Prostate gland (tissue), 2 donors: Measurements from ENCODE around the gene ZNF837. TPM values are rescaled to one million over a fixed set of nuclear protein-coding genes. Genes with fewer than 3 reads are reported as not detected.

Experiments
- DNase-seq: peaks from one replicate; pipeline ENCODE4 v3.0.0-alpha.2; 2019; ENCODE audit warnings: low spot score
- H3K27ac ChIP-seq, 2 donors: fragments of 200-600 bp; sonication (generic); 2 replicates each; pipeline ENCODE4 v1.5.1; 2017 to 2019
- H3K27me3 ChIP-seq: fragments of 200-600 bp; sonication (generic); replicated peaks from 2 replicates; pipeline ENCODE4 v1.5.1; 2019; ENCODE audit not compliant: insufficient read depth
- H3K36me3 ChIP-seq, 2 donors: fragments of 200-600 bp; sonication (generic); 1 replicate in 1 of 2; 2 replicates in 1 of 2; pipeline versions ENCODE4 v1.5.1 to v1.8.1; 2017 to 2019
- H3K4me1 ChIP-seq: fragments of 200-600 bp; sonication (generic); replicated peaks from 2 replicates; pipeline ENCODE4 v1.5.1; 2019
- H3K4me3 ChIP-seq, 2 donors: fragments of 200-600 bp; sonication (generic); 2 replicates each; pipeline ENCODE4 v1.5.1; 2017 to 2019
- H3K9me3 ChIP-seq: fragments of 200-600 bp; sonication (generic); 2 replicates; pipeline ENCODE4 v1.5.1; 2017
- CTCF ChIP-seq, 4 experiments: fragments of 200-600 bp in 2 of 4; fragments of 450-650 bp in 2 of 4; sonication (generic) in 2 of 4; IDR thresholded peaks; 1 replicate in 3 of 4; 2 replicates in 1 of 4; pipeline ENCODE4 v1.5.1; 2016 to 2019; ENCODE audit warnings: antibody characterized with exemption in 4 of 4, mild to moderate bottlenecking in 2 of 4, moderate library complexity in 2 of 4
- POLR2A ChIP-seq: fragments of 450-650 bp; IDR thresholded peaks from one replicate; pipeline ENCODE4 v1.6.1; 2016; ENCODE audit warnings: antibody characterized with exemption, mild to moderate bottlenecking
- POLR2AphosphoS5 ChIP-seq: sonication (generic); formaldehyde crosslinking; IDR thresholded peaks from one replicate; pipeline ENCODE4 v1.6.1; 2017; ENCODE audit warnings: antibody characterized with exemption
- WGBS: methylation state at CpG from one replicate; pipeline ENCODE4 v1.1.5; 2018; 5-methylcytosine and 5-hydroxymethylcytosine counted together
- intact Hi-C: fragments of 100-400 bp; cut with DNase I; formaldehyde crosslinking; loops from one replicate; pipeline ENCODE4 v1.14.2; 2022
- total RNA-seq, 2 donors: library from RNA; depleted of rRNA; stranded (reverse); fragments of >200 nt; gene quantifications; one replicate each; pipeline ENCODE4 v1.1.0, GENCODE V29; 2016

The ZNF837 gene
- 10 to 100 TPM; 12.2 to 15.7 TPM for total RNA-seq

DNA sequence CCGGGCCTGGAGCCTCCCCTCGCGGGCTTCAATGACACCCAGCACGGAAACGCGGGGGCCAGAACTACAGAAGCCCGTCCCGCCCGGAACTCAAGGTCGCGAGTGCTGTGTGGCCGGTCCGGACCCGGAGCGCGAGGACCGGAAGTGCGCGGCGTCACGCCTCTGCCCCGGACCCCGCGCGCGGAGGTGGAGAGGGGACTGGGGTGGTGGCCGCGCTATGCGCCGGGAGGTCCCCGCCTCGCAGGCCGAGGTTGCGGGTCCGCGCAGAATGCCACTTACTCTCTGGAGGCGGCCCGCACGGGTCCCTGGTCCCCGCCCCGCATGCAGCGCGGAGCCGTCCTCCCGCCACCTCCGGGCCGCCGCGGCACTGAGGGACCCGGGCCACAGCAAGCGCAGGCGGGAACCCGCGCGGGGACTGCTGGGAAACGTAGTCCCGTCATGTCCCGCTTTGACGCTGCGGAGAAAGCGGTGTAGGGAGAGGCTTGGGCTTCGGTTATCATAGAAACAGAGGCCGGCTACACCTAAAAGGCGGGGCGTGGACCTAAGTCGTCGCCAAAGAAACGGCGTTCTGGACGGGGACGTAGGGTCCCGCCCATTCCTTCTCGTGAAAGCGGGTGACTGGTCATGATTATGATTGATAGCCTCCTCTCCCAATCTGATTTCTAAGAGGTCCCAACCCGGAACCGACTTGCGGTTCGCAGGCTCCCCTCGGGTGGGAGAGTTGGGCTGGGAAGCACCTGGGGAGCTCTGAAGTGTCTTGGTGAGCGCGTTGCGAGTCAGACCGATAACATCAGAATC lies at the start of gene ZNF837:
ZNF837 (minus strand) TSS at position 369 of the 798 bp plus-strand sequence. CDS start 11,698 bp downstream, outside the sequence.
- intact Hi-C loops, result loop anchor here (2.0 kb wide), 1 partner anchor 54 kb away; the partner anchor contains the start of gene ZSCAN22
- WGBS, result under 1% methylated on average over 76 of the region's 83 CpGs
- peak; percentile 99 for DNase-seq
- Histone ChIP-seq H3K4me3 (peak within 1 kb of the TSS; percentile 87), H3K9me3 (no peaks in the 10 kb centered on the region), H3K36me3 (no peaks in the 10 kb centered on the region), H3K27ac (peak within 1 kb of the TSS; percentile 95 to 97), H3K27me3 (no peaks in the 10 kb centered on the region), H3K4me1 (peaks cover 10% of the 10 kb centered on the region)
- TF ChIP-seq CTCF (IDR thresholded peaks at IDR 0.05) (peak in 2 of 4 experiments; percentile 38 to 55), POLR2AphosphoS5 (peak; percentile 95), POLR2A (peak; percentile 73)

GRCh38 chr19:58429745-58430144 lies 48.9 kb upstream of the ZNF837 start:
- no peak overlapping the region for H3K4me3 ChIP-seq
- no peaks in the 10 kb centered on the region for H3K4me1 ChIP-seq
- intact Hi-C loops, result no loop called here
- DNase-seq, result no peak
- no peak overlapping the region for H3K27ac ChIP-seq
- peaks cover 5% of the 10 kb centered on the region for H3K9me3 ChIP-seq
- TF ChIP-seq POLR2AphosphoS5 (no peak), CTCF (IDR thresholded peaks at IDR 0.05) (no peak), POLR2A (no peak)
- H3K36me3 ChIP-seq, result peaks cover 10 to 12% of the 10 kb centered on the region in 2 donors
- no peaks in the 10 kb centered on the region for H3K27me3 ChIP-seq

- DNase-seq, result no peak
- no peaks in the 10 kb centered on the region for H3K27me3 ChIP-seq
- H3K27ac ChIP-seq, result no peak overlapping the region
- peaks cover 0 to under 1% of the 10 kb centered on the region in 2 donors for H3K36me3 ChIP-seq
- 59% methylated on average over 1 of the region's 1 CpG for WGBS
- H3K4me1 ChIP-seq, result no peaks in the 10 kb centered on the region
- intact Hi-C loops, result no loop called here
- TF ChIP-seq POLR2A, result no peak
- TF ChIP-seq POLR2AphosphoS5, result no peak
- H3K9me3 ChIP-seq, result peaks cover 5% of the 10 kb centered on the region
- H3K4me3 ChIP-seq, result no peak overlapping the region
Measured at GRCh38 chr19:58428617-58429016, 47.8 kb upstream of the ZNF837 start.

DNA sequence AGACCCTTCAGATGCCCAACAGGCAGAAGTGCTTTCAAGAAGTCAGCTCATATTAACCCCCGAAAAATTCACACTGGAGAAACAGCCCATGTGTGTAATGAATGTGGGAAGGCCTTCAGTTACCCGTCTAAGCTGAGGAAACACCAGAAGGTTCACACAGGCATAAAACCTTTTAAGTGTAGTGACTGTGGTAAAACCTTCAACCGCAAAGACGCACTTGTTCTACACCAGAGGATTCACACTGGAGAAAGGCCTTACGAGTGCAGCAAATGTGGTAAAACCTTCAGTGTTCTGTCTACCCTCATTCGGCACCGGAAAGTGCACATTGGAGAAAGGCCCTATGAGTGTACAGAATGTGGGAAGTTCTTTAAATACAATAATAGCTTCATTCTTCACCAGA lies 36.2 kb upstream of the ZNF837 start:
- Histone ChIP-seq H3K9me3 (no peaks in the 10 kb centered on the region), H3K4me3 (no peak overlapping the region), H3K36me3 (peaks cover 9 to 21% of the 10 kb centered on the region in 2 donors), H3K27ac (no peak overlapping the region), H3K4me1 (no peaks in the 10 kb centered on the region), H3K27me3 (no peaks in the 10 kb centered on the region)
- DNase-seq, result no peak
- TF ChIP-seq POLR2AphosphoS5, result no peak
- no peak for TF ChIP-seq POLR2A
- no peak for TF ChIP-seq CTCF (IDR thresholded peaks at IDR 0.05)
- intact Hi-C loops, result no loop called here
- WGBS, result 98% methylated on average over 7 of the region's 7 CpGs

DNA sequence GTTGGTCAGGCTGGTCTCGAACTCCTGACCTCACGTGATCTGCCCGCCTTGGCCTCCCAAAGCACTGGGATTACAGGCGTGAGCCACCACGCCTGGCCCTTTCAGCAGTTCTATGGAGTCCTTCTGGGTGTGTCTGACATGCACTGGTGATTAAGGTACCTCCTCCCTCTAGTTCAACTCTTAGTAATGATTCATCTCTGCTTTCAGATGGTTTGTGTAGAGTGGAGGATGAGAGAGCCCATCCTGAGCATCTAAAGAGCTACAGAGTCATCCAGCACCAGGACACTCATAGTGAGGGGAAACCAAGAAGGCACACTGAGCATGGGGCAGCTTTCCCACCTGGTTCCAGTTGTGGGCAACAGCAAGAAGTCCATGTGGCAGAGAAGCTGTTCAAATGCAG lies 35.8 kb upstream of the ZNF837 start:
- H3K27me3 ChIP-seq, result no peaks in the 10 kb centered on the region
- DNase-seq, result no peak
- H3K4me3 ChIP-seq, result no peak overlapping the region
- H3K36me3 ChIP-seq, result peaks cover 9 to 21% of the 10 kb centered on the region in 2 donors
- TF ChIP-seq CTCF (IDR thresholded peaks at IDR 0.05), result no peak
- TF ChIP-seq POLR2AphosphoS5, result no peak
- no peak for TF ChIP-seq POLR2A
- 100% methylated on average over 5 of the region's 5 CpGs for WGBS
- no peaks in the 10 kb centered on the region for H3K4me1 ChIP-seq
- H3K27ac ChIP-seq, result no peak overlapping the region
- H3K9me3 ChIP-seq, result no peaks in the 10 kb centered on the region
- intact Hi-C loops, result no loop called here
